ENCODE results near the gene UBTD2.
"Not testable (repeated sequence)": the region's sequence is repeated elsewhere in the genome, so short reads cannot be mapped to it uniquely, and the experiment has no call there.

Gene UBTD2

DNA sequence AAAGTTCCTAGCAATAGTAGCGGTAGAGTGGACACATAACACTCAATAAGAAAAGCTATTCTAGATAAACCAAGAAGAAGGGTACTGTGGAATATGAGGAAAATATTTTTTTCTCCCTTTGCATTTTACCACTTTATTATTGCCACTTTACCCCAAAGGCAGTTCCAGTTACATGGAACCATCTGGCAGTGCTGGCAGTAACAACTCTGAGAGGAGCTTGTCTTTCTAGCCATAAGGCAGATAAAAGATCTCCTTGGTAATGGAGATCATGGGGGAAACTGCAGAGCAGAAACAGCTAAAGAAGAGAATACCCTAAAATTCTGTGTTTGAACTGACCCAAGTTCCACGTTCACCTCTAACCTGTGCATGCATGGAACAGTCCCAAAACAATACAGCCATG lies 38.5 kb downstream of the UBTD2 start:
- no peak for DNase-seq

DNA sequence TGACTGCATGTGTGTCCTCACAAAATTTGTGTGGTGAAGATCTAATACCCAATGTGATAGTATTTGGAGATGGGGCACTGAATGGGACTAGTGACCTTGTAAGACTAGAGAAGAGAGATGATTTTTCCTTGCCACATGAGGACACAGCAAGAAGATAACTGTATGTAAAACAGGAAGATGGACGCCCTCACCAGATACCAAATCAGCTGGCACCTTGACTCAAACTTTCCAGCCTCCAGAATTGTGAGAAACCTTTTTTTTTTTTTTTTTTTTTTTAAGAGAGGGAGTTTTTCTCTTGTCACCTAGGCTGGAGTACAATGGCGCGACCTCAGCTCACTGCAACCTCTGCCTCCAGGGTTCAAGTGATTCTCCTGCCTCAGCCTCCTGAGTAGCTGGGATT lies 40.3 kb downstream of the UBTD2 start:
- no peak for DNase-seq

- no peak for DNase-seq
Observed at GRCh38 chr5:172238334-172238733, 45.2 kb downstream of the UBTD2 start.

DNA sequence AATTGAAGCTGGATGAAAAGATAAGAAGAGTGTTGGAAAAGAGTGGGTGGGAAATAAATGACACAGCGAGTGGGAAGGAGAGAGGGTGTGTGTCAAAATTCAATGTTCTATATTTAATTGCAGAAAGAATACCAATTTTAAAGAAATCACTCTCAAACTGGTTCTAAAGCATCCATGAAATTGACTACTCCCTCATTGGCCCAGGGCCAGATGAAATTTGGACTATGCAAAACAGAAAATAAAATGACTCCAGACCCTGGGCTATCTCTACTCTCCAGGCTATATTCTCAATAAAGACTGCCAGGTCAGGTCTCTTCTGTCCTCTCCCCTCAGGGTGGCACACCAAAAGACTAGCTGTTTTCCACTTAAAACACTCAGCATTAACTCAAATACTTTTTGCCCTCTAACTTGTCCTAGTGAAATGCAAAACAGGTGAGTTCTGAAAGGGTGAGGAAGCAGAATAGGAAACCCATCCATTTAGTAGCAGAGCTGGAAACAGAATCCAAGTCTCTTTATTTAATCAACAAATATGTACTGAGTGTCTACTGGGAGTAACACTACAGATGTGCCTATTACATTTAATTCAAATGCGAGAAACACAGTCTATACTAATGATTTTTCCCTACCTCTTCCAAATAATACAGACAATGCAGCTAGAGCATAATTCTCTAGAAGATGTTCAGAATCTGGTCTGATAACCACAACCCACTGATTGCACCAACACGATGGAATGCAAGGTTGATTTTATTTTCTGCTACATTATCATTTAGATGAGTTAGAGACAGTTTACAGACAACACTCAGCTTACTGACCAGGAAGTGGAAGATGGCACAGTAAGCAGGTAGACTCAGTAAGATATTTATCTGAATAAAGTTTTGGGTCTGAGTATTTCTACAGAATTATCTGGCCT lies 47.5 kb downstream of the UBTD2 start:
- DNase-seq, result no peak

DNA sequence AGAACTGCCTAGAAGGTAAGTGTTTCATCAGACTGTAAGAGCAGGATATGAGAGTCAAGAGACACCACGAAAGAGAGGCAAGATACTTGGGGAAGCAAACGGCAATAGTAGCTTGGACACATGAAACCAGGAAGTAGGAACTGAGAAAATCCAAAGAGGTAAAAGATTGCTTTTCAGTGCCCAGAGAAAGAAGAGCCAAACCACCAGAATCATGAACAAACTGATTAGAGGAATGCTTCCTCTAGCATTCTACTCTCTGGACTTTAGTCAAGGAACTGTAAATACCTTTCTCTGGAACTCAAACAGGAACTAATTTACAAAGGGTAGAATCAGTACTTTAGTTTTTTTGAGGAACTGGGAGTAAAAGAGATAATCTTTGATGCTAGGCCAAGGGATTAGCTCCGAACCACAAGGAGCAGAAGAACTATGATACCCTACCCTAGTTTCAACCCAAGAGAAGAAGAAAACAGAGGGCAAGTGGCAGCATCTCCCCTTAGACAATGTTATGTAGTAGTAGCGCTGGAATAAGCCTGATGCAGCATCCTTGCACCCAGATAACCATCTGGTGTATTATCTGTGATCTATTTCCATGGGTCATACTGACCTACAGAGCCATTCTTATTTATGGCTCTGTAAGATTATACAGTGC lies 48.3 kb downstream of the UBTD2 start:
- no peak for DNase-seq

DNA sequence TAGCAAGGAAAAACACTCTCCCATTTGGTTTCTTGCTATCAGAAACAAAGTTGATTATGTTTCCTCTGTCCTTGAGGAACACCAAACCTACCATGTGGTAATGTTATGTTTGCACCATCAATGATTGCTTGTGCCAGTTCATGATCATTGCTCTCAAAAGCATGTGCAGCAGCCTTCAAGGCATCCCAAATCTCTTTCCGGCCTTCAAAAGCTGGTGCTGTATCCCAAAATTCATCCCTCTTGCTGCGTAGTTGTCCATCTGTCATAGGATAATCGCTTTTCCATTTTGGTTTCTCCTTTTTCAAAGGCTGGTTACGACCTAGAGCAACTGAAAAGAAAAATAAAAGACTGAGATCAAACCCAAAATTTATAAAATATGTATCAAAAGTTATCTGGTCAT lies 49.5 kb downstream of the UBTD2 start:
- DNase-seq, result no peak

DNA sequence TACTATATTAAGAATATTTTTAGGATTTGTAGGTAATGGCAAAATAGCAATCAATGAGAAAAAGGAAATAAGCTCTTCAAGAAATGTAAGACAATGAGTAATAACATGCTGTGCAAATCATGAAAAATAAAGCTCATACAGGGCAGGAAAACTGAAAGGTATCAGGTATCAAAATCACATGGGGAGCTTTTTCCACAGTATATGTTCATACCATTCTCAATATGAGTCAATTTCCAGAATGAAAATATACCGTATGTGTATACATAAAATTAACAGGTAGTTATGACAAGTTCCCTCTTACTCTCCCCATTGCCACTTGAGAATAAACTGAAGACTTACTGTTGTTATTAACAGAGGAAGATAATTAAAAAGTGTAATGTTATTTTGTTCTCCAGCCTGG lies 53.7 kb downstream of the UBTD2 start:
- DNase-seq, result no peak

- no peak for DNase-seq
Observed at GRCh38 chr5:172224996-172225395, 58.6 kb downstream of the UBTD2 start.

GRCh38 chr5:172223901-172224873 lies 59.4 kb downstream of the UBTD2 start:
- DNase-seq, result no peak

GRCh38 chr5:172219296-172219695 lies 64.3 kb downstream of the UBTD2 start:
- DNase-seq, result no peak

DNA sequence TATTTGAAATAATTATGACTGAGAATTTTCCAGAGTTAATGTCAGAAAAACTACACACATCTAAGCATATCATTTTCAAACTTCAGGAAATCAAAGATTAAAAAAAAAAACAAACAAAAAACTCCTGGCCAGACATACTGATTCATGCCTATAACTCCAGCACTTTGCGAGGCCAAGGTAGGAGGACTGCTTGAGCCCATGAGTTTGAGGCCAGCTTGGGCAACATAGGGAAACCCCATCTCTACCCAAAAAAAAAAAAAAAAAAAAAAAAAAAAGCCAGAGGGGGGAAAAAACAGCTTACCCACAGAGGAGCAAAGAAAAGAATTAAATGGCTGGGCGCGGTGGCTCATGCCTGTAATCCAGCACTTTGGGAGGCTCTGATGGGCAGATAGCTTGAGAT lies 67.2 kb downstream of the UBTD2 start:
- DNase-seq, result no peak

DNA sequence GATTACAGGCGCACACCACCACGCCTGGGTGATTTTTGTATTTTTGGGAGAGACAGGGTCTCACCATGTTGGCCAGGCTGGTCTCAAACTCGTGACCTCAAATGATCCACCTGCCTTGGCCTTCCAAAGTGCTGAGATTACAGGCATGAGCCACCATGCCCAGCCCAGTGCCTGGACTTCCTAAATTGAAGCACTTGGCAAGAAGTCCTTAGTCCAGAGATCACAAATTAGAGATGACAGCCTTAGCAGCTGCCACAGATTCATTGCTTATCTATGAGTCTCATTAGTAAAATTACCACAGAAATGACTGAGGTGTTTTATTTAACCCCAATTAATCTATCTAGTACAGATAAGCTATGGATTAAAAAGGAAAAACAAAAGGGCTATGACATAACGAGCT lies 70.4 kb downstream of the UBTD2 start:
- DNase-seq, result no peak

- no peak for DNase-seq
Observed at GRCh38 chr5:172211676-172212075, 71.9 kb downstream of the UBTD2 start.

GRCh38 chr5:172209714-172210113 lies 73.8 kb downstream of the UBTD2 start:
- DNase-seq, result no peak

DNA sequence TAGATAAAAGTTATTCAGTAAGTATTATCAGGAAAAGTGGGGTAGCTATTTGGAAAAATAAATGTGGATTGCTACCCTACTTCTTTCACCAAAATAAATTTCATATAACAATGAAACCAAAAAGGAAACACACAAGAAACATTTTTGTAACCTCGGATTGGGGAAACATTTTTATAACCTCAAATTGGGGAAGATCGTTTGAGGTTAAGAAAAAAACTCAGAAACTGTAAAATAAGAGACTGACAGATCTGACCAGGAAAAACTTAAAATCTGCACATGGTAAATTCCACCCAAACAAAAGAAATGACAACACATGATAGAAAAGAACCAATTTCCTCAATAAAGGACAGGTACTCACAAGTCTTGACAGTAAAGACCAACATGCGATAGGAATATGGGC lies 76.1 kb downstream of the UBTD2 start:
- DNase-seq, result no peak

- DNase-seq, result not testable (repeated sequence)
Observed at GRCh38 chr5:172205984-172206383, 77.6 kb downstream of the UBTD2 start.

DNA sequence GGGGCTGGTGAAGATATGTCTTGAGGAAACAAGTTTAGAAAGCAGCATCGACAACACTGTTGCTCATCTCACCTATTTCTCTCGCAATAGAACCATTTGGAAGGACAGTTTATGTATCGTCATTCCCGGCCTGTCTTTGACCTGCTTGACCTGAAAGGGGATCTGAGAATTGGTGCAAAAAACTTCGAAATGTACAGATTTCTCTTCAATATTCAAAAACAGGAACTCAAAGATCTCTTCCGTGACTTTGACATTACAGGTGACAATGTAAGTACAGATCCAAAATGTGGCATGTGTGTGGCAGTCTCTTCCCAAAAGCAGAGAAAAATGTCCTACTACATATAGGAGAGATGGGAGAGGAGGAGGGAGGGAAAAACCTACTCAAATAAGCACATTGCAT lies 83.1 kb downstream of the UBTD2 start:
- DNase-seq, result no peak

- DNase-seq, result no peak
Observed at GRCh38 chr5:172199446-172199845, 84.1 kb downstream of the UBTD2 start.

GRCh38 chr5:172197775-172198174 lies 85.8 kb downstream of the UBTD2 start:
- not testable (repeated sequence) for DNase-seq

DNA sequence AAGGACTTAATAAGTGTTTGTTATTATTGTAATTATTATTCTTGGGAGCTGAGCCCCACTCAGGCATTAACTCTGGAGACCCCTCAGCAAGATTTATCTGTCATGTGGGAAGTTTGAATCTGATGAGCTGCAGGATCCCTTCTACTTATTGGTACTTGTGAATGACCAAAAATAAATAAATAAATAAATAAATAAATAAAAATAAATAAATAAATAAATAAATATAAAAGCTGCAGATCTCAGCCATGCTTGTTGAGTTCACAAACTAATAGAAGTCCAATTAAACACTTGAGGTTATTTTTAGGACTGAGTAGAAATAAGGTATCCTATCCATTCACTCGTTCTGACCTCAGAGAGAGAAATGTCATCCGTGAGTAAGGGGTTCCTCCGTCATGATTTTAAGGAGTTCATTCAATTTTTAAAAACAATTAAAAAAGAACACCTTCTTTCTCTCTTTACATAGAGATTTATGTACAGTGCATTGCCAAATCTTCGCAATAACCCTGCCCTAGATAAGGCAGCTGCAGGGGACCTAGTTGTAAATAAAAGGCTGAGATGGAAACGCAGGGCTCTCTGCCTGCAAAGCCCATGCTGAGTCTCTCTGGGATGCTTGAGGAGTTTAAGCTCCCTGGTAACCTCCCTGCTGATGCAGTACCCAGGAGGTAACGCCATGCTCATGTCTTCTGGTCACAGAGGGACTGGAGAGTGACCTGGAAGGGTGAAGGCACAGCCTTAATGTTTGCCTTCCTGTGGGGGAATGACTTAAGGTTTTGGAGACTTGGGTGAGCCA lies 88.4 kb downstream of the UBTD2 start:
- DNase-seq, result no peak

- DNase-seq, result no peak
Observed at GRCh38 chr5:172193872-172194271, 89.7 kb downstream of the UBTD2 start, which contains the start of gene EFCAB9. Gene EFCAB9, plus strand, starts transcription at chr5:172194172. Its CDS starts 1 bp downstream, at chr5:172194173.

- DNase-seq, result no peak
Observed at GRCh38 chr5:172189693-172190296, 93.8 kb downstream of the UBTD2 start.
